Dedifferentiated amniotic fluid mesenchymal stem cell (primary cell): ENCODE measurements around the gene NCKAP5.

Experiments used
- DNase-seq: peaks from one replicate; pipeline ENCODE4 v3.0.0-alpha.2; 2016; ENCODE audit errors: extremely low spot score

The NCKAP5 gene

GRCh38 chr2:132757676-132758075, 810.6 kb downstream of the NCKAP5 start:
- DNase-seq: no peak

GRCh38 chr2:132757002-132757589, 811.2 kb downstream of the NCKAP5 start:
- DNase-seq: no peak

DNA sequence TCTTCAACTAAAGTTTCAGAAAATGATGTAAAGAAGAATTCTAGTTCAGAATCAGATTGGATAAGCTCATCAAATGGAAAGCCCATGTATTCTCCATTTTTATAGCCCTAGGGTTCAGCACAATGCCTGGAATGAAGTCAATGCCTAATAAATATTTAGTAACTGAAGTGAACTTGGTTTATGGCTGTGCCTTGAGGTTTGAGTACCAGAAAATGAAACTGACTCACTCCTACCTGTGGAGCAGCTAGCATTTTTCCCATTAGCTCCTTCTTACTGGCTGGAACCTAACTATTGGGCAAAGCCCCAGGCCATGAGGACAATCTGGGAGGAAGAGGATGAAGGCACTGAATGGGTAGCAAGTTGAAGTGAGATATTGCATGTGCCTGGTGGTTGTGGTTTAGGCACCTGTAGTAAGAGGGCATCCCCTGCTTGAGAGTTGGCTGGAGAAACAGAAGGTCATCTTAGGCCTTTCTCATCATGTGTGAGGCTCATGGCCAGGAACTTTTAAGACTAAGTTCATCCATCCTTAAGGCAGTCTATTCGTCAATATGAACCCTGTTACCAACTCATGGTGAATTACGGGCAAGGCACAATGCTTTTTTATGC, 813.3 kb downstream of the NCKAP5 start:
- DNase-seq: no peak

GRCh38 chr2:132754392-132754791, 813.9 kb downstream of the NCKAP5 start:
- DNase-seq: no peak

DNA sequence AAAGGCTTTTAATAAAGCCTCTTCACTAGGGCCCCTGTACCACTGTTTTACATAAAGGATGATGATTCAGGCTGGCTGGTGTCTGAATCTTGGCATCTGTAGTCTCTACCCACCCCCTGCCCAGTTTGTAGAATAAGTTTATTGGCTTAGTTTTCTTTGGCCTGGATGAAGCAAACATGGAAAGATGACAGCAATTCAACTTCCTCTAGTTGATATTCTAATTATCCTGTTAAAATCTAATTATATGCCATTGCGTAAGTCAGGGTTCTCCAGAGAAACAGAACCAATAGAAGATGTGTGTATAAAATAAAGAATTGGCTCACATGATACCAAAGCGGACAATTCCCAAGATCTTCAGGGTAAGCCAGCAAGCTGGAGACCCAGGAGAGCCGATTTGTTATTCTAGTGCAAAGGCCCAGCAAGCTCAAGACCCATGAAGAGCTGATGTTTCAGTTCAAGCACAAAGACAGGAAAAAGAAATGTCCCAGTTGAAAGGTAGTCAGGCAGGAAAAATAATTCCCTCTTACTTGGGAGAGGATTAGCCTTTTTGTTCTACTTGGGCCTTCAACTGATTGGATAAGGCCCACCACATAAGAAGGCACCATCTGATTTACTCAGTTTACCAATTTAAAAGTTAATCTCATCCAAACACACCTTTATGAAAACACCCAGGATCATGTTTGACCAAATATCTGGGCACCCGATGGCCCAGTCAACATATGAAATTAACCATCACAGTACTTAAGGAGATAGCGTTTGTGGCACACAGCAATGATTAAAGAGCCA, 815.6 kb downstream of the NCKAP5 start:
- DNase-seq: no peak

GRCh38 chr2:132751836-132752235, 816.4 kb downstream of the NCKAP5 start:
- no peak for DNase-seq

- no peak for DNase-seq
These were observed 817.7 kb downstream of the NCKAP5 start for GRCh38 chr2:132750606-132751005.

DNA sequence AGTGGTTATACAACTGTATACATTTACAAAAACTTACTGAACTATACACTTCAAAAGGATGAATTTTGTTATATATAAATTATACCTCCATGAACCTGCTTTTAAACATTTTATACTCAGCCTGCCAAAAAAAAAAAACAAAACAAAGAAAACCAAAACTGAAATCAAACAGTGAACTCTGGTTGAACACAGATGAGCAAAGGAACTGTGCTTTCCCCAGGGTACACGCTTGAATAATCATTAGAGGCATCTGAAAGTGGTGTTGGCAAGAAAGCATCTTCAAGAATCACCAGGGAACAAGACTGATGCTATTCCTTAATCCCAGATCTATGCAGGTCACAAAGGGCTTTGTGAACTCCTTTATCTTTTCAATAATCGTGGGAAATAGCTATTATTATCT, 821.2 kb downstream of the NCKAP5 start:
- DNase-seq: no peak

DNA sequence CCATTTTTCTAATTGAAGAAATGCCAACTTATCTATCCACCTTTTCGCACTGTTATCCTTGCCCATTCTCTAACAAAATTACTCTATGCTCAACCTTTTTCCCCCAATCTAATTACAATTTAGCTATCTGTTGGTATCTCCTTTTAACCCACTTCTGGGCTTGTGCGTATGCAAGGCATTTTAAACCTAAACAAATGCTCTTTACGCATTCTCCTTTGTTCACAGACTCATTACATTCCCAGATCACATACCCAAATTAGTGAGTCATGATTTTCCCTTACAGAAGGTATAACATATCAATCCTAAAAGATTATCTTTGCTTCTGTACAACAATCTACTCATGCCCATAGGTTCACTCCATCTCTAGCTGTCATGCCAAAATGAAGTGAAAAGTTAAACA, 826.5 kb downstream of the NCKAP5 start:
- DNase-seq: no peak

DNA sequence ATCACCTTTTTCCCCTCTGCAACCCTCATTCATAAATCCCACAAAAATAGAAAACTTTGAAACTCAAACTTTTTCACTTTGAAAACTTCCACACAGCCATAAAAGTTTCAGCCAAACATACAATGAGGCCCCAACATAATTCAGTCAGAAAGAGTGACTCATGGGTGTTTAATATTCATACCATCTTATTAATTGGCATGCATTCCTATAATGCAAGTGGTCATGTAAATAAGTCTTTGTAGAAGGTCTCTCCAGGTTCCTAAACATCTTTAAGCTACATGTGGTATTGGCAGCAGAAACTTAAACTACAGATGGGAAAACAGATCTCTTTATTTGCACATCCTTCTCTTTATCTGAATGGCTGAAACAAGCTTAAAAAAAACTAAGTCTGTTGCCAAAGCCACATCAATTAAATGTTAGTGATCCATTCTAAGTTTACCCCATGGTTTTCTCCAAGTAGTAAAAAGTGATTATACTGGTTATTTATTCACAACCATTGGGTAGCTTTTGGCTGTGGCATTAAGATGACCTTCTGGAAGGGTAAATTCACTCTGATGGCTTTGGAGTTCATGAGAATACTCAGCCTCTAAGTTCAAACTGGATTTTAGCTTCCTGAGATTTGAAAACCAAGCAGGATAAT, 828.1 kb downstream of the NCKAP5 start:
- no peak for DNase-seq

GRCh38 chr2:132738223-132738622, 830.0 kb downstream of the NCKAP5 start:
- DNase-seq: no peak

GRCh38 chr2:132736059-132736458, 832.2 kb downstream of the NCKAP5 start:
- no peak for DNase-seq

GRCh38 chr2:132734961-132735360, 833.3 kb downstream of the NCKAP5 start:
- no peak for DNase-seq

- DNase-seq: no peak
These were observed 835.2 kb downstream of the NCKAP5 start for GRCh38 chr2:132733094-132733493.

- no peak for DNase-seq
These were observed 835.6 kb downstream of the NCKAP5 start for GRCh38 chr2:132732694-132733093.

DNA sequence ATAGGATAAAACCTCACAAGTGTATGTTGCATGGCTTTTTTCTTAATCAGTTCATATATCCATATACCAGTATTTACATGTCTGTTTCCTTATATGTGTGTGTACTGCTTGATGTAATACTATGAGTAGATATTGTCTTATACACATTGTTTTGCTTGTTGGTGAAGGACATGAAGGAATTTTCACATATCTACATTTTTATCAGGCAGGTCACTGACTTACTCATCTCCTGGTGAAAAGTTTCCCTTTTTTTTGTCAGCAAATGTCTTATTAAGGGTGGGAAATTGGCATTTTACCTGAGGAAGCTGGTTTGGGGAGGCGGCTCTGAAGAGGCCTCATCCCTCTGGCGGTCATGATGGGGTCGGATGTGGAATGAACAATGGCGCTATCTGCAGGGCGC, 836.8 kb downstream of the NCKAP5 start:
- DNase-seq: no peak

DNA sequence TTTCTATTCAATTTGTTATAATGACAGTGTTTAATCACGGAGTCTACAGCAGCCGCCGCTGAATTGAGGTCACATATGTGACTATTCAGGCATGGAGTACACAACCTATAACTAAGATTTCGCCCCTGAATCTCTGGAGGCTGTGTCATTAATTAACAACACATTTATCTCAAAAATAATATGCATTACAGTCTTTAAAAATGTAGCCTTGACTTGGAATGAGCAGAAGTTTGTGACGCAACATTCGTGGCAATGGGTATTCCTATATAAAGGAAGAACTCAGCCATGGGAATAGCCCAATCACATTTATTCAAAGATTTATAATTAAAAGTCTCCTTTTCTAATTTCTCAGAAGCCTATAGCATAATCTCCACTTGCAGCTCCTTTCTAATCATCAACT, 837.7 kb downstream of the NCKAP5 start:
- DNase-seq: no peak

DNA sequence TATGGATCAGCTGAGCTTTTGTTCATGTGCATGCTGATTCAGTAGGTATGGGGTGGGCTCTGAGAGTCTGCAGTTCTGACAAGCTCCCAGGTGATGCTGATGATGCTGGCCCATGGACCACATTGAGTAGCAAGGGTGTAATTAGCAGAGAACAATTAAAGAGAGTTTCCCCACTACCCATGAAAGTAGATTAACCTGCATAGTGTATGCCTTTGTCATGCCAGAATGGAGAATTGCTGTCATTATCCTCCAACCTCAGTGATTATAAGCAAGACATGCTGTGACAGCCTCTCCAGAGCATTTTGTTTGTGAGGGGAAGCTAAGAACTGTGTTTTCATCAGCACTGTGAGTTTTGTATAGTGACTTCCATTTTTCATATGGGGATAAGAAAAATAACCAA, 838.7 kb downstream of the NCKAP5 start:
- no peak for DNase-seq

GRCh38 chr2:132726155-132726554, 842.1 kb downstream of the NCKAP5 start:
- DNase-seq: no peak

DNA sequence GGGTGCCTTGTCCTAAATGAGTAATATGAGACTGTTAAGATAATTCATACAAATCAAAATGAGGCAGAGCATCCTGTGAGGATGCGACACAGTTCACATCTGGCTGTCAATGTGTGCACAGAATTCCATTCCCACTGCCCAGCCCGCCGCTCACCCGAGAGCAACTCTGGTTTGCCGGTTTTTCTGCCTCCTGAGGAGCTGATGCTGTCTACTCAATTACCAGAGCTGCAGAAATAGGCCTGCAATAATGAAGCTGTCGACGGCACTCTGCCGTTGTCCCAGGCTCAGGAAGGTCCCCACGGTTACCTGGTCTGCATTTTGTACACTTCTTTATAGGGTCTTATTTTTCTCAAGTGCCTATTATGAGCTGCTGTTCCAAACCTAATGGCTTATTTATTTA, 842.5 kb downstream of the NCKAP5 start:
- DNase-seq: no peak

- DNase-seq: no peak
These were observed 843.1 kb downstream of the NCKAP5 start for GRCh38 chr2:132725148-132725547.

- DNase-seq: no peak
These were observed 846.3 kb downstream of the NCKAP5 start for GRCh38 chr2:132721938-132722337.

DNA sequence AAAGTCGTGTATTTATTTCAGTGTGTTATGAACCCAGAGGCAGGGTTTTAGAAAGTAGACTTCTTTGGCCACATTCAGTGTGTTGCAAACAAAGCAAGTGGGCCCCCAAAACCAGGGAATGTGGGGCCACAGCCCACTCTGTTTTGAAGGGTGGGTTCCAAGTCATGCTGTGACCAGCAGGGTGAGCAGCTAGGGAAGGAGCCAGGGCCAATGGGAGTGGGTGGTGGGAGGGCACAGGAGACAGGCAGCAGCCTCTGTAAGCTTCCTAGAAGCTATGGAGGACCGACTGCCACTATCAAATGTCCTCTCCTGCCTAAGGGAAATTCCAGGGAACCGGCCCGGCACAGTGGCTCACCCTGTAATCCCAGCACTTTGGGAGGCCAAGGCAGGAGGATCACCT, 847.9 kb downstream of the NCKAP5 start:
- no peak for DNase-seq
